ENCODE results near the gene ZNF485.

ZNF485 gene

DNA sequence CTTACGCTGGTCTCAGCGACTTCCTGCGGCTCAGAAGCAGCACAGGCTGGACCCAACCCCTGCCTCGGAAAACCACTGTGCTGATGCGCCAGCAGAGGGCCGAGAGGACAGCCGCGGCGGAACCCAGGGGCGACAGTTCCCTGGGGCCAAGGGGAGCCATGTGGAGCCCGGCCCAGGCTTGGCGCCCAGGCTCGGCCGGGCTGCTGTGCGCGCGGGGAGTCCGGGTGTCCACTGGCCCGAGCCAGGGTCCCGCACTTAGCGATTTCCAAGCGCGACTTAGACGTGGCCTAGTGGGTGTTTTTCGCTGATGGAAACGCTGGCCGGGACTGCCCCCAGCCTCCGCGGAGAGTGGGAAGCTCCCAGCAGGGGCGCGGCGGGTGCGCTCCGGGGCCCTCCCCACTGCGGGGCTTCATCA lies 61.1 kb downstream of the ZNF485 start:
- H3K27me3 ChIP-seq (ENCODE audit: low read depth): no peaks in the 10 kb centered on the region
- in situ Hi-C loops (cut with MboI; ENCODE audit: low sequenced_read_pairs): no loop called here
- H3K4me1 ChIP-seq: no peaks in the 10 kb centered on the region
- H3K4me3 ChIP-seq: no peak overlapping the region
- H3K36me3 ChIP-seq (replicated peaks): no peaks in the 10 kb centered on the region
- H3K9me3 ChIP-seq: no peaks in the 10 kb centered on the region
- no peak for DNase-seq (ENCODE audit: low spot score in 2 of 2)

All from HAP-1 (cell line).